ENCODE measurements around the gene DDIAS.

DNA sequence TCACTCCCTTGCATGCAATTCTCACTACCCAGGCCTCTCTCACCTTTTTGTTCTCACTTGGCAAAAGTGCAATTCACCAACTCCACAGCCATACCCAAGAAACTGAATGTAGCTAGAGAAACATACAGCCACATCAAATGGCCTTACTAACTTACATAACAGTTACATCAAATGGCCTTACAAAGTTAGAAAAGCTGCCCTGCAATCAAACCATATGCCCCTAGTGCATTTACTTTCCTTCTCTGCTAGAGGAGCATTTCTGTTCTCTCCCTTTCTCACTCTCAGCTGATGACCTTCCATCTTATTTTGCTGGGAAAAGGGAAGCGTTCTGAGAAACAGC is 11.6 kb upstream of the DDIAS start:
- TF ChIP-seq CTCF (IDR thresholded peaks at IDR 0.05) (no peak), POLR2A (IDR thresholded peaks at IDR 0.05) (no peak), EP300 (IDR thresholded peaks at IDR 0.05) (no peak)
